ACC112 (cell line): ENCODE data around the gene CPA1.

Source experiments
- H2AFZ ChIP-seq: fragments of 200-600 bp; sonication (generic); one replicate; pipeline ENCODE4 v1.6.0; 2017; ENCODE audit warnings: antibody characterized with exemption, low read length; ENCODE audit not compliant: unreplicated experiment
- H3K27ac ChIP-seq: fragments of 200-600 bp; sonication (generic); 2 replicates; pipeline ENCODE4 v1.5.1; 2014; ENCODE audit warnings: low read depth, mild to moderate bottlenecking, antibody characterized with exemption, low read length, moderate library complexity
- H3K27me3 ChIP-seq: fragments of 200-600 bp; sonication (generic); 2 replicates; pipeline ENCODE4 v1.6.1; 2014; ENCODE audit warnings: mild to moderate bottlenecking, antibody characterized with exemption, low read length, moderate library complexity, mixed read lengths; ENCODE audit not compliant: insufficient read depth
- H3K36me3 ChIP-seq: fragments of 200-600 bp; sonication (generic); 2 replicates; pipeline ENCODE4 v1.6.1; 2016; ENCODE audit warnings: mild to moderate bottlenecking, antibody characterized with exemption, low read length, moderate library complexity, mixed read lengths; ENCODE audit not compliant: insufficient read depth
- H3K4me1 ChIP-seq: fragments of 200-600 bp; sonication (generic); one replicate; pipeline ENCODE4 v1.6.1; 2016; ENCODE audit warnings: low read length, mixed read lengths; ENCODE audit not compliant: insufficient read depth, unreplicated experiment, control insufficient read depth
- H3K4me3 ChIP-seq: fragments of 200-600 bp; sonication (generic); 2 replicates; pipeline ENCODE4 v1.5.1; 2014; ENCODE audit warnings: mild to moderate bottlenecking, low read depth, low read length
- H3K79me2 ChIP-seq: fragments of 200-600 bp; sonication (generic); one replicate; pipeline ENCODE4 v1.6.0; 2016; ENCODE audit warnings: low read length; ENCODE audit not compliant: control insufficient read depth, unreplicated experiment, insufficient read depth

Gene CPA1

GRCh38 chr7:130356876-130357611, 23.2 kb upstream of the CPA1 start:
- Histone ChIP-seq H3K4me3 (peak overlapping the region; percentile 19; the same call in 1 of the 2 replicates), H3K79me2 (no peaks in the 10 kb centered on the region), H3K27ac (peak overlapping the region; percentile 88), H3K36me3 (peaks cover 5% of the 10 kb centered on the region; the same call in 1 of the 2 replicates), H3K27me3 (no peaks in the 10 kb centered on the region), H2AFZ (peak overlapping the region; percentile 10), H3K4me1 (peaks cover 38% of the 10 kb centered on the region)

DNA sequence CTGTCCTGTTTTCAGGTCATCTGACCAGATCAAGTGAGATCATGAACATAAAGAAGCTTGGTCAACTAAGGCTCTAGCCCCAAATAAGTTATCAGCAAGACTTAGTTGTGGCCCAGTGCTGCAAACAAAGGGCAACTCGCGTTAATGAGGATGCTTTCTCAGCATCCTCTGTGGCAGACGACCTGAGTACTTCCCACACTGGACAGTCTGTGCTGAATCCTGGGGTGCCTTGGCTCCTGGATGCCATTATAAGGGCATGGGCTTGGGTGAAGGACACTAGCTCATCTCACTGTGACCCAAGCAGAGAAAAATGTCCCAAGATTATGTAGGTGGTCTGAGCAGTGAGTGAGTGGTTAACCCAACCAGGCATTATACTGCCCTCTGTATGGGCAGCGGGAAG, 21.8 kb upstream of the CPA1 start:
- no peak overlapping the region for H3K27ac ChIP-seq

GRCh38 chr7:130359276-130359857, 20.9 kb upstream of the CPA1 start:
- Histone ChIP-seq H3K27me3 (no peaks in the 10 kb centered on the region), H3K27ac (no peak overlapping the region), H2AFZ (no peak overlapping the region), H3K4me1 (peaks cover 44% of the 10 kb centered on the region), H3K36me3 (peaks cover 5% of the 10 kb centered on the region; the same call in 1 of the 2 replicates), H3K4me3 (no peak overlapping the region), H3K79me2 (no peaks in the 10 kb centered on the region)

More for the DNA sequence above, 21.8 kb upstream of the CPA1 start:
- no peaks in the 10 kb centered on the region for H3K27me3 ChIP-seq
- H3K79me2 ChIP-seq = no peaks in the 10 kb centered on the region
- H3K4me3 ChIP-seq = no peak overlapping the region
- H2AFZ ChIP-seq = no peak overlapping the region
- H3K4me1 ChIP-seq = peaks cover 35% of the 10 kb centered on the region
- peaks cover 5% of the 10 kb centered on the region; the same call in 1 of the 2 replicates for H3K36me3 ChIP-seq

DNA sequence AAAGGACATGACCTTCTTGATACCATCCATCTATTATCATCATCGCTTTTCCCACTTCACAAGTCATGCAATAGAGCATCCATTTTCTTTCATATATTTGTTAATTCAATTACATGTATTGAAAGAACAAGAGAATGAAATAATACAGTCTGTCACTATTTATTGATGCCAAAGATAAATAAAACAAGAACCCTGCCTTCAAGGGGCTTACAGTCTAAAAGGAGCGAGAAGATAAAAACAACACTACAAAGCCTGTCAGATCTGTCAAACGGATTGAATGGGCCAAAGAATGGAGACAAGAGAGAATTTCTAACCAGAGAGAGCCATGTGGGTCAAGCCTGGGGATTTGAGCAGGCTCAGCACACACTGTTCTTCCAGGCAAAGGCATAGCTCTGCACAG, 19.8 kb upstream of the CPA1 start:
- H2AFZ ChIP-seq = no peak overlapping the region
- peaks cover 5% of the 10 kb centered on the region; the same call in 1 of the 2 replicates for H3K36me3 ChIP-seq
- no peak overlapping the region for H3K4me3 ChIP-seq
- no peaks in the 10 kb centered on the region for H3K79me2 ChIP-seq
- peaks cover 47% of the 10 kb centered on the region for H3K4me1 ChIP-seq
- no peak overlapping the region for H3K27ac ChIP-seq
- no peaks in the 10 kb centered on the region for H3K27me3 ChIP-seq

GRCh38 chr7:130361681-130362080, 18.6 kb upstream of the CPA1 start:
- no peak overlapping the region for H3K4me3 ChIP-seq

GRCh38 chr7:130362251-130362816, 18.0 kb upstream of the CPA1 start:
- Histone ChIP-seq H3K4me1 (peaks cover 47% of the 10 kb centered on the region), H3K27ac (no peak overlapping the region), H3K36me3 (peaks cover 5% of the 10 kb centered on the region; the same call in 1 of the 2 replicates), H3K27me3 (no peaks in the 10 kb centered on the region), H2AFZ (no peak overlapping the region), H3K4me3 (no peak overlapping the region), H3K79me2 (no peaks in the 10 kb centered on the region)

More at GRCh38 chr7:130361681-130362080, 18.6 kb upstream of the CPA1 start:
- Histone ChIP-seq H3K79me2 (no peaks in the 10 kb centered on the region), H3K27ac (no peak overlapping the region), H2AFZ (no peak overlapping the region), H3K36me3 (peaks cover 5% of the 10 kb centered on the region; the same call in 1 of the 2 replicates), H3K4me1 (peaks cover 47% of the 10 kb centered on the region), H3K27me3 (no peaks in the 10 kb centered on the region)

GRCh38 chr7:130363026-130363847, 17.1 kb upstream of the CPA1 start:
- Histone ChIP-seq H3K36me3 (peaks cover 5% of the 10 kb centered on the region; the same call in 1 of the 2 replicates), H3K27ac (peak overlapping the region; percentile 85), H3K79me2 (no peaks in the 10 kb centered on the region), H3K4me1 (peaks cover 45% of the 10 kb centered on the region), H2AFZ (no peak overlapping the region), H3K4me3 (no peak overlapping the region), H3K27me3 (no peaks in the 10 kb centered on the region)

GRCh38 chr7:130364451-130364850, 15.8 kb upstream of the CPA1 start:
- no peak overlapping the region for H2AFZ ChIP-seq
- no peaks in the 10 kb centered on the region for H3K79me2 ChIP-seq
- H3K27ac ChIP-seq = peak overlapping the region; percentile 85; the same call in 1 of the 2 replicates
- peaks cover 56% of the 10 kb centered on the region for H3K4me1 ChIP-seq
- no peak overlapping the region for H3K4me3 ChIP-seq
- no peaks in the 10 kb centered on the region; the same call in 1 of the 2 replicates for H3K36me3 ChIP-seq
- H3K27me3 ChIP-seq = no peaks in the 10 kb centered on the region

DNA sequence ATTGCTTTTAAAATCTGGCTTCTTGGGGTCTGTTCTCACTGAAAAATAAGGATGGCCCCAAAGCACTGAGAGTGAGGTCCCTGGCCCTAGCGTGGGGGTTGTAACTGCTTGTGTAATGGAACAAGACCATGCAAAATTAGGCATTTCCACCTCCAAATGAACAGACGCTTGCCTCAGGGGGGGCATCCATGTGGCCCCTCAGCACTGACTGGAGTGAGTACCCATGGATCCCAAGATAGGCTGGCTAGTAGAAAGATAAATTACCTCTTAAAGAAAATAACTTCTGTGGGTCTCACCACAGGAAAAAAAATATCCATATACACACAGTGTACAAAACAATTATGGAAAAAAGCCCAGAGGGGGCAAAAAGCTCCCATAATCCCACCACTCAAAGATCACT, 15.2 kb upstream of the CPA1 start:
- Histone ChIP-seq H3K4me1 (peaks cover 63% of the 10 kb centered on the region), H3K27ac (no peak overlapping the region), H3K4me3 (no peak overlapping the region), H3K36me3 (no peaks in the 10 kb centered on the region), H2AFZ (no peak overlapping the region), H3K79me2 (no peaks in the 10 kb centered on the region), H3K27me3 (no peaks in the 10 kb centered on the region)
